Liver (tissue), 9 donors: ENCODE data around the gene MDM4. TPM values are rescaled to one million over a fixed set of nuclear protein-coding genes. Genes with fewer than 3 reads are reported as not detected.

Source experiments
- DNase-seq: peaks from one replicate; pipeline ENCODE4 v3.0.0-alpha.2; 2017; ENCODE audit warnings: low spot score
- H3K27ac ChIP-seq, 2 donors: one replicate each; pipeline ENCODE4 v1.7.0; 2013; ENCODE audit warnings: inconsistent platforms in 2 of 2, low read length in 2 of 2, control low read depth in 1 of 2, low read depth in 1 of 2, mild to moderate bottlenecking in 1 of 2
- H3K27me3 ChIP-seq, 4 donors: one replicate each; pipeline versions ENCODE4 v1.6.1 to v1.7.0; 2013; ENCODE audit warnings: low read length in 3 of 4, inconsistent platforms in 1 of 4, mild to moderate bottlenecking in 1 of 4, moderate library complexity in 1 of 4; ENCODE audit not compliant: control insufficient read depth in 4 of 4, insufficient read depth in 4 of 4
- H3K36me3 ChIP-seq, 4 donors: one replicate each; pipeline versions ENCODE4 v1.6.1 to v1.7.0; 2013; ENCODE audit warnings: low read length in 3 of 4, mild to moderate bottlenecking in 3 of 4, low read depth in 1 of 4, moderate library complexity in 1 of 4; ENCODE audit not compliant: control insufficient read depth in 4 of 4, insufficient read depth in 3 of 4
- H3K4me1 ChIP-seq, 4 donors: one replicate each; pipeline versions ENCODE4 v1.6.1 to v1.7.0; 2013; ENCODE audit warnings: low read length in 3 of 4, mild to moderate bottlenecking in 3 of 4, moderate library complexity in 1 of 4; ENCODE audit not compliant: control insufficient read depth in 4 of 4, insufficient read depth in 4 of 4
- H3K4me3 ChIP-seq, 3 donors: one replicate each; pipeline versions ENCODE4 v1.6.1 to v1.7.0; 2013; ENCODE audit warnings: low read length in 3 of 3, control low read depth in 1 of 3, low read depth in 1 of 3, mild to moderate bottlenecking in 1 of 3
- H3K9ac ChIP-seq, 2 donors: one replicate each; pipeline ENCODE4 v1.7.0; 2013; ENCODE audit warnings: low read length in 2 of 2, mild to moderate bottlenecking in 2 of 2, moderate library complexity in 2 of 2, control low read depth in 1 of 2, low read depth in 1 of 2
- H3K9me3 ChIP-seq, 4 donors: one replicate each; pipeline versions ENCODE4 v1.6.1 to v1.7.0; 2013; ENCODE audit warnings: low read length in 3 of 4; ENCODE audit not compliant: control insufficient read depth in 4 of 4
- ATF3 ChIP-seq: IDR thresholded peaks from 2 replicates; pipeline ENCODE4 v1.6.1; 2016; ENCODE audit warnings: antibody characterized with exemption
- EGR1 ChIP-seq, 2 donors: IDR thresholded peaks; 2 replicates each; pipeline ENCODE4 v1.6.1; 2016 to 2018; ENCODE audit warnings: antibody characterized with exemption in 2 of 2, low read depth in 2 of 2
- HNF4A ChIP-seq, 2 donors: conservative IDR thresholded peaks; 2 replicates each; pipeline ENCODE4 v1.6.1; 2016; ENCODE audit warnings: antibody characterized with exemption in 2 of 2, mild to moderate bottlenecking in 2 of 2
- MAX ChIP-seq: IDR thresholded peaks from 2 replicates; pipeline ENCODE4 v1.6.1; 2016; ENCODE audit warnings: antibody characterized with exemption
- RAD21 ChIP-seq, 2 donors: IDR thresholded peaks; 2 replicates each; pipeline ENCODE4 v1.6.1; 2016; ENCODE audit warnings: antibody characterized with exemption in 2 of 2, mild to moderate bottlenecking in 2 of 2
- REST ChIP-seq: IDR thresholded peaks from 2 replicates; pipeline ENCODE4 v1.6.1; 2016; ENCODE audit warnings: antibody characterized with exemption, mild to moderate bottlenecking
- SP1 ChIP-seq: IDR thresholded peaks from 2 replicates; pipeline ENCODE4 v1.6.1; 2018; ENCODE audit warnings: antibody characterized with exemption, mild to moderate bottlenecking
- TAF1 ChIP-seq: conservative IDR thresholded peaks from 2 replicates; pipeline ENCODE4 v1.6.1; 2016; ENCODE audit warnings: antibody characterized with exemption, mild to moderate bottlenecking
- YY1 ChIP-seq: IDR thresholded peaks from 2 replicates; pipeline ENCODE4 v1.6.1; 2016; ENCODE audit warnings: antibody characterized with exemption, mild to moderate bottlenecking
- ZBTB33 ChIP-seq: IDR thresholded peaks from 2 replicates; pipeline ENCODE4 v1.6.1; 2016; ENCODE audit warnings: antibody characterized with exemption
- whole genome bisulfite sequencing: extraction: QIAGEN DNeasy Blood & Tissue Kit; methylation state at CpG from one replicate; pipeline ENCODE4 v1.1.7; 2013; 5-methylcytosine and 5-hydroxymethylcytosine counted together
- polyA plus RNA-seq, 2 donors: library from polyadenylated mRNA; stranded (reverse) in 1 of 2; unstranded in 1 of 2; fragments of 200-250 nt in 1 of 2; fragments of >200 nt in 1 of 2; fragmentation: Nextera tagmentation in 1 of 2; extraction: Ambion mirVana in 1 of 2; gene quantifications; one replicate each; pipeline versions ENCODE4 v1.2.1 to v1.2.3, GENCODE V29; 2013 to 2015
- total RNA-seq, 2 donors: library from RNA; depleted of rRNA; stranded (reverse); fragments of >200 nt; gene quantifications; one replicate each; pipeline ENCODE4 v1.2.3, GENCODE V29; 2014
- donor health status: healthy.
- donor health status: healthy.
- donor health status: healthy.
- donor health status: healthy.
- donor health status: healthy.

The MDM4 gene
- total and polyA plus RNA-seq, 4 donors, result 1.4 to 56.5 (median 21.6) TPM

GRCh38 chr1:204600968-204601367 lies 84.8 kb downstream of the MDM4 start (continued):
- TF ChIP-seq ZBTB33 (no peak), SP1 (no peak), EGR1 (IDR thresholded peaks at IDR 0.05; ENCODE audit: low read depth in 2 of 2) (no peak), RAD21 (IDR thresholded peaks at IDR 0.05) (no peak), YY1 (no peak)

- no peak overlapping the region for H3K27ac ChIP-seq
- H3K4me1 ChIP-seq, result peaks cover 0 to 3% (median 0%) of the 10 kb centered on the region in 4 donors
- H3K9ac ChIP-seq, result no peak overlapping the region
- H3K9me3 ChIP-seq, result no peaks in the 10 kb centered on the region
- no peaks in the 10 kb centered on the region for H3K27me3 ChIP-seq
- TF ChIP-seq HNF4A (conservative IDR thresholded peaks at IDR 0.05) (no peak), EGR1 (IDR thresholded peaks at IDR 0.05; ENCODE audit: low read depth in 2 of 2) (no peak), ZBTB33 (no peak), RAD21 (IDR thresholded peaks at IDR 0.05) (no peak), YY1 (no peak), MAX (no peak), ATF3 (no peak), TAF1 (no peak), REST (no peak)
- H3K4me3 ChIP-seq, result no peak overlapping the region
- H3K36me3 ChIP-seq, result no peaks in the 10 kb centered on the region
- 80% methylated on average over 6 of the region's 6 CpGs for WGBS
- no peak for DNase-seq
These were observed 85.9 kb downstream of the MDM4 start for GRCh38 chr1:204602111-204602579.

GRCh38 chr1:204602871-204603542 lies 86.8 kb downstream of the MDM4 start:
- Histone ChIP-seq H3K9ac (no peak overlapping the region), H3K36me3 (no peaks in the 10 kb centered on the region), H3K27me3 (no peaks in the 10 kb centered on the region), H3K4me1 (peaks cover 0 to 3% (median 0%) of the 10 kb centered on the region in 4 donors), H3K4me3 (no peak overlapping the region), H3K9me3 (no peaks in the 10 kb centered on the region), H3K27ac (no peak overlapping the region)
- TF ChIP-seq SP1 (no peak), HNF4A (conservative IDR thresholded peaks at IDR 0.05) (peak; percentile 73 to 77)
- 59% methylated on average over 6 of the region's 6 CpGs for WGBS
- DNase-seq, result no peak
